Colonic mucosa (tissue), 4 donors: ENCODE results near the gene PELI1. TPM values are rescaled to one million over a fixed set of nuclear protein-coding genes. Genes with fewer than 3 reads are reported as not detected.

ENCODE experiments used
- DNase-seq: peaks from one replicate; pipeline ENCODE4 v3.0.0-alpha.2; 2020
- H3K27ac ChIP-seq: fragments of 200-600 bp; one replicate; pipeline ENCODE4 v1.8.0; 2021
- H3K27me3 ChIP-seq: fragments of 200-600 bp; one replicate; pipeline ENCODE4 v1.8.0; 2021
- H3K36me3 ChIP-seq: fragments of 200-600 bp; one replicate; pipeline ENCODE4 v1.8.0; 2021
- H3K4me1 ChIP-seq: fragments of 200-600 bp; one replicate; pipeline ENCODE4 v1.8.0; 2021; ENCODE audit warnings: mild to moderate bottlenecking
- H3K4me3 ChIP-seq: fragments of 200-600 bp; one replicate; pipeline ENCODE4 v1.8.0; 2021
- H3K9ac ChIP-seq, 2 donors: one replicate each; pipeline ENCODE4 v1.7.0; 2013; ENCODE audit warnings: control low read depth in 2 of 2, low read depth in 2 of 2, low read length in 2 of 2
- H3K9me3 ChIP-seq: fragments of 200-600 bp; one replicate; pipeline ENCODE4 v1.8.0; 2021
- intact Hi-C: fragments of 100-400 bp; cut with DNase I; formaldehyde crosslinking; loops from one replicate; pipeline ENCODE4 v1.14.1; 2022
- total RNA-seq, 2 donors: library from RNA; stranded (reverse); fragmentation: NEBNext Ultra II Directional in 1 of 2; extraction: Animal tissue kit (Norgen Biotek cat#: 25700) in 1 of 2; gene quantifications; one replicate each; pipeline ENCODE4 v1.2.1, GENCODE V29; 2021
- TF ChIP-seq, protein P1 (sequence below): fragments of 200-600 bp; IDR thresholded peaks from one replicate; pipeline ENCODE4 v1.8.0; 2022; ENCODE audit warnings: antibody characterized with exemption, mild to moderate bottlenecking
- donor health status: healthy.
- donor health status: DM: no; HTN: no; CAD: no.
- donor health status: DM: no; HTN: no; CAD: no.

PELI1 gene
- total RNA-seq, 2 donors from 2014 or later = 34.3 to 57.6 TPM

DNA sequence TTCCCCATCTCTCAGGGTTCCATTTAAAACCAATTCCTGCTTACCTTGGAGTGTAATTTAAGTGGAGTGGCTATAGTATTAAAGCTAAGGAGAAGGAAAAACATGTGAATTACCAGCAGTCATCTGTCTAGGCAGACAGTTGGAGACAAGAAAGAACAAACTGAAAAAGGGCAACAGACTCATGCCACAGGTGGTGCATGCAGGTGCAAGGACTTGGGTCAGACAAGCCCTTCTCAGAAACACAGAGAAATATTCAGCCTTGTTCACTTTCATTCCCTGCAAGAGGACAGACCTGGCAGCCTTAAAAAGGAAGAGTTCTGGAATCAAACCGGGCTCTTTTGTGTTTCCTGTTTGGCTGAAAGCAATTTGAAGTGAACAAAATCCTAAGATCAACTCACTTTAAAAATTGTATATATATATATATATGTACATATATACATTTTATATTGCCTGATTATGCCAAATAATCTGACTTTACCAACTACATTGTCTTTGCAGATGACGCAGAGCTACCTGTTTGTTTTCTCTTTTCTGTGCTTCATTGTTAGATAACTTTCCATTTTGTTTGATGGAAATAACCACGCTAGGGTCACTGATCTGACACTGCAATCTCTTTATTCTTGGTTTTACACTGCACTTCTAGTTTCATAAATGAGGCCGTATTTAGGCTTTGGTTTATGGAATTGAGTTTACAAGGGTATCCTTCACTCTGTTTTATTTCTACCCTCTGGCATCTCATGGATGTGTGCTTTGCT lies 89.9 kb downstream of the PELI1 start:
- H3K4me1 ChIP-seq = no peaks in the 10 kb centered on the region
- no peak for DNase-seq
- intact Hi-C loops = no loop called here
- no peak overlapping the region for H3K27ac ChIP-seq
- no peak overlapping the region for H3K4me3 ChIP-seq
- H3K36me3 ChIP-seq = no peaks in the 10 kb centered on the region
- no peaks in the 10 kb centered on the region for H3K27me3 ChIP-seq
- no peaks in the 10 kb centered on the region for H3K9me3 ChIP-seq
- TF ChIP-seq, protein P1, sequence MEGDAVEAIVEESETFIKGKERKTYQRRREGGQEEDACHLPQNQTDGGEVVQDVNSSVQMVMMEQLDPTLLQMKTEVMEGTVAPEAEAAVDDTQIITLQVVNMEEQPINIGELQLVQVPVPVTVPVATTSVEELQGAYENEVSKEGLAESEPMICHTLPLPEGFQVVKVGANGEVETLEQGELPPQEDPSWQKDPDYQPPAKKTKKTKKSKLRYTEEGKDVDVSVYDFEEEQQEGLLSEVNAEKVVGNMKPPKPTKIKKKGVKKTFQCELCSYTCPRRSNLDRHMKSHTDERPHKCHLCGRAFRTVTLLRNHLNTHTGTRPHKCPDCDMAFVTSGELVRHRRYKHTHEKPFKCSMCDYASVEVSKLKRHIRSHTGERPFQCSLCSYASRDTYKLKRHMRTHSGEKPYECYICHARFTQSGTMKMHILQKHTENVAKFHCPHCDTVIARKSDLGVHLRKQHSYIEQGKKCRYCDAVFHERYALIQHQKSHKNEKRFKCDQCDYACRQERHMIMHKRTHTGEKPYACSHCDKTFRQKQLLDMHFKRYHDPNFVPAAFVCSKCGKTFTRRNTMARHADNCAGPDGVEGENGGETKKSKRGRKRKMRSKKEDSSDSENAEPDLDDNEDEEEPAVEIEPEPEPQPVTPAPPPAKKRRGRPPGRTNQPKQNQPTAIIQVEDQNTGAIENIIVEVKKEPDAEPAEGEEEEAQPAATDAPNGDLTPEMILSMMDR = no peak
- H3K9ac ChIP-seq = no peak overlapping the region

DNA sequence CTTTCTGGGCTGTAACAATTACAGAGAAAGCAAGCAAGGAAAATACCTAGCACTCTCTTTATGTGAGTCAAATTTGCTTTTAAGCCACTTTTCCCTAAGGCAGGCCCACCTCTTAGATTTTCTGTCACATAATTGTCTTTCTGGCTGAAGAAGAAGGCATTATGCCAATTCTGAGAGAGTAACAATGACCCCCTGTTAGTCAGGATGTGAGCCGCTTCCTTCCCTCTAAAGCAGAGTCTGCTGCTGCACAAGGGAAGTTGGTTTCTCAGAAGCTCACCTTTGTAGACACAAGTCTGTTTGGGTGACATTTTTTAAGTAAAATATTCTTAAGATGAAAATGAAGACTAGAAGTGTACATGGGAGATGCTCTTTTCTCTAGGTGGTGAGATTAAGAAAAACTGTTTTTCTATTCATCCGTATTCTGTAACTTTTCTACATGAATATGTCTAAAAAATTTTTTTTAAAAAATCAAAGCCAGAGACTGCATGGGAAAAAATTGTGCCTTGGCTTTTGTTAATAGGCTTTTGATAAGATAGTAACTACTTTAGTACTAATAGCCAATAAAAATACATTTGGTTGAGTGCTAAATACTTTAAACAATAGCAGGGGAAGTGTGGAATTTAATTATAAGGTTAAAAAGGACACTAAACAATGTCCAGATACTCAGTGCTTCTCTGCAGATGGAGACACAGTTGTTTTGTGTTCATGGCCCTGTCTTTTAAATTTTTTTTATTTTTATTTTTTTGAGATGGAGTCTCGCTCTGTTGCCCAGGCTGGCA lies 91.6 kb downstream of the PELI1 start:
- Histone ChIP-seq H3K9ac (no peak overlapping the region), H3K4me3 (no peak overlapping the region), H3K27me3 (no peaks in the 10 kb centered on the region), H3K9me3 (no peaks in the 10 kb centered on the region), H3K27ac (no peak overlapping the region), H3K36me3 (no peaks in the 10 kb centered on the region), H3K4me1 (no peaks in the 10 kb centered on the region)
- TF ChIP-seq, protein P1 = no peak
- no peak for DNase-seq
- intact Hi-C loops = no loop called here

DNA sequence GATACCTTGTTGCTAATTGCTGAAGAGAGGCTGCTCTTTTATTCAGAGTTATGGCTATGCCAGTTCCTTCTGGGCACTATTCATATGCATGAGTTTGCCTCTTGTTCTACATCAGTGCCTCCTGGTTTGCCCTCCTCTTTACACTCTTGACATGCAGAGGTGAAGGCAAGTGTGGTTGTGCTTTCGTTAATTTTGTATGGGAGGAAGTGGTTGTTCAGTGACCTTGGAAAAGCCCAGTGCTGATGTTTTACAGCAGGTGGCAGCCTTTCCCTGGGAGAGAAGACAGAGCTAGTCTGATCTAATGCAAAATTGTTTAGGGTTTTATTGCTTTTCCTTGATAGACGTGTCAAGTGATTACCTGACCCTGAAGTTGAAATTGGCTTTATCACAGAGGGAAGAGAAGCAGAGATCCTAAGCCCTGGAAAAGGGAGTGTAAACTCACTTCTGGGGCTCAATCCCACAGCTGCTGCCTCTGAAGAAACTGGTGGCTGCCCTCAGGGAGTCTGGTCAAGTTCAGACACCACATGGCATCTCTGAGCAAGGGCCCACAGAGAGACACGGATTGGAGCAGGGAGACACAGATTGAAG lies 94.5 kb downstream of the PELI1 start:
- intact Hi-C loops = loop anchor here (5.0 kb wide), 3 partner anchors 263 to 438 kb away; no protein-coding TSS in a partner anchor
- Histone ChIP-seq H3K9ac (peak overlapping the region in 1 of 2 donors; percentile 54), H3K4me1 (no peaks in the 10 kb centered on the region), H3K27ac (no peak overlapping the region), H3K27me3 (no peaks in the 10 kb centered on the region), H3K36me3 (no peaks in the 10 kb centered on the region), H3K4me3 (no peak overlapping the region), H3K9me3 (no peaks in the 10 kb centered on the region)
- DNase-seq = peak; percentile 86
- TF ChIP-seq, protein P1 = peak; percentile 87

DNA sequence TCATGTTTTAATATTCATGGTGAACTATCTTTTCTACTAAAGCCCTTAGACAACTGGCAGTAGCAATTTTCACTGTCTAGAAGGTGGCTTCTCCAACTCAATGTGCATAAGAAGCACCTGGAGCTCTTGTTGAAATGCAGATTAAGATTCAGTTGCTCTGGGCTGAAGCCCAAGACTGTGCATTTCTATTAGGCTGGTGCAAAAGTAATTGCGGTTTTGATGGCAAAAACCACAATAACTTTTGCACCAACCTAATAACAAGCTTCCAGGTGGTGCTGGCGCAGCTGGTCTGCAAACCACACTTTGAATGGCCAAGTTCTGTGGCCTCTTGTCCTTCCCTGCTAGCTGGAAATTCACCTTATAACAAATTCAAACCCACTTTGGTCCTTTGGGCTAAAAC lies 98.3 kb downstream of the PELI1 start:
- H3K36me3 ChIP-seq = no peaks in the 10 kb centered on the region
- no peaks in the 10 kb centered on the region for H3K4me1 ChIP-seq
- H3K27me3 ChIP-seq = no peaks in the 10 kb centered on the region
- H3K9ac ChIP-seq = no peak overlapping the region
- H3K9me3 ChIP-seq = no peaks in the 10 kb centered on the region
- no peak for DNase-seq
- H3K27ac ChIP-seq = no peak overlapping the region
- intact Hi-C loops = loop anchor here (5.0 kb wide), 3 partner anchors 266 to 441 kb away; no protein-coding TSS in a partner anchor
- TF ChIP-seq, protein P1 = no peak
- H3K4me3 ChIP-seq = no peak overlapping the region

Other genes with a start within 250 kb of the PELI1 start
- gene VPS54, start 125.0 kb downstream of the PELI1 start, total RNA-seq = 10 to 100 TPM; 16.2 to 22.5 TPM